Measurements from ENCODE around the gene CACNG8. TPM values are rescaled to one million over a fixed set of nuclear protein-coding genes. Genes with fewer than 3 reads are reported as not detected.
"Not testable (repeated sequence)": the region's sequence is repeated elsewhere in the genome, so short reads cannot be mapped to it uniquely, and the experiment has no call there.

The CACNG8 gene
- total and polyA plus RNA-seq, 7 donors: under 0.01 to 0.03 TPM; not detected in 5

GRCh38 chr19:53945441-53945840 is 17.3 kb upstream of the CACNG8 start:
- intact Hi-C loops (cut with DNase I): no loop called here
- Histone ChIP-seq H3K4me1 (no peaks in the 10 kb centered on the region), H3K27me3 (peaks cover 19 to 74% (median 49%) of the 10 kb centered on the region in 3 donors), H3K4me3 (no peak overlapping the region), H3K27ac (no peak overlapping the region), H3K36me3 (no peaks in the 10 kb centered on the region), H3K9me3 (peaks cover 0 to 5% (median 0%) of the 10 kb centered on the region in 4 donors)
- no peak for DNase-seq
- TF ChIP-seq EP300 (IDR thresholded peaks at IDR 0.05): no peak
- 44 to 46% methylated on average over 9 of the region's 9 CpGs for WGBS, 2 donors

DNA sequence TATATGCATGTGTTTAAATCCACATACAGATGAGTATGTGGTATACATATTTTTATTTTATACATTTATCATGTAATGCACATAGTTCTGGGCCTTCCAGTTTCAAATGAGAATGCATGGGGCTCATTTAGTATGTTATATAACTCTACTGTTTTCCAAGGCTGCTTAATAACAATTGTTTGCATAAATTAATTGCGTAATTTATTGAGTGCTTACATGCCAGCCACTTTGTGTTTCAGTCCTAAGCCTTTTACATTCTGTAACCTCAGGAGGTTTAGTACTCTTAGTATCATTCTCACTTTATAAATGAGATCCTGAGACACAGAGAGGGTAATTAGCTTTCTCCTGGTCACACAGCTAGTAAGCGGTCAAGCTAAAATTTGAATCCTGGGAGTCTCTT is 16.7 kb upstream of the CACNG8 start:
- H3K27me3 ChIP-seq: peaks cover 19 to 75% (median 45%) of the 10 kb centered on the region in 3 donors
- intact Hi-C loops (cut with DNase I): no loop called here
- no peaks in the 10 kb centered on the region for H3K4me1 ChIP-seq
- H3K4me3 ChIP-seq: no peak overlapping the region
- no peak overlapping the region for H3K27ac ChIP-seq
- TF ChIP-seq CTCF (IDR thresholded peaks at IDR 0.05) (no peak), POLR2A (IDR thresholded peaks at IDR 0.05) (no peak), EP300 (IDR thresholded peaks at IDR 0.05) (no peak), POLR2AphosphoS5 (IDR thresholded peaks at IDR 0.05) (no peak)
- WGBS, 2 donors: 94 to 98% methylated on average over 2 of the region's 2 CpGs
- H3K9me3 ChIP-seq: peaks cover 0 to 5% (median 0%) of the 10 kb centered on the region in 4 donors
- no peaks in the 10 kb centered on the region for H3K36me3 ChIP-seq
- no peak for DNase-seq

DNA sequence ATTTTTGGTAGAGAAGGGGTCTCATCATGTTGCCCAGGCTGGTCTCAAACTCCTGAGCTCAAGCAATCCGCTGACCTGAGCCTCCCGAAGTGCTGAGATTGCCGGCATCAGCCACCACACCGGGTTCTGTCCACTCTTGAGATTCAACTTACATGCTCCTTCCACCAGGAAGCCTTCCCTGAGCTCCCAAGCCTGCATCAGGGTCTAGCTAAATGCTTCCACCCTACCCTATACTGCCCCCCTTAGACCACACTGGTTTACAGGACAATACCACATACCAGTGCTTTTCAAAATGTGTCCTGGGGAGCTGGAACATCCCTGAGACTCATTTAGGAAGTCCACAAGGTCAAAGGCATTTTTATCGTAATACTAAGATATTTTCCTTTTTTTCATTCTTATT is 15.1 kb upstream of the CACNG8 start:
- Histone ChIP-seq H3K4me1 (no peaks in the 10 kb centered on the region), H3K27ac (no peak overlapping the region), H3K27me3 (peaks cover 6 to 59% (median 30%) of the 10 kb centered on the region in 3 donors), H3K36me3 (no peaks in the 10 kb centered on the region), H3K9me3 (peaks cover 0 to under 1% (median 0%) of the 10 kb centered on the region in 4 donors), H3K4me3 (no peak overlapping the region)
- intact Hi-C loops (cut with DNase I): no loop called here
- no peak for DNase-seq
- 68 to 82% methylated on average over 5 of the region's 5 CpGs for WGBS, 2 donors
- TF ChIP-seq EP300 (IDR thresholded peaks at IDR 0.05): no peak
- no peak for TF ChIP-seq POLR2AphosphoS5 (IDR thresholded peaks at IDR 0.05)
- no peak for TF ChIP-seq CTCF (IDR thresholded peaks at IDR 0.05)
- TF ChIP-seq POLR2A (IDR thresholded peaks at IDR 0.05): no peak

DNA sequence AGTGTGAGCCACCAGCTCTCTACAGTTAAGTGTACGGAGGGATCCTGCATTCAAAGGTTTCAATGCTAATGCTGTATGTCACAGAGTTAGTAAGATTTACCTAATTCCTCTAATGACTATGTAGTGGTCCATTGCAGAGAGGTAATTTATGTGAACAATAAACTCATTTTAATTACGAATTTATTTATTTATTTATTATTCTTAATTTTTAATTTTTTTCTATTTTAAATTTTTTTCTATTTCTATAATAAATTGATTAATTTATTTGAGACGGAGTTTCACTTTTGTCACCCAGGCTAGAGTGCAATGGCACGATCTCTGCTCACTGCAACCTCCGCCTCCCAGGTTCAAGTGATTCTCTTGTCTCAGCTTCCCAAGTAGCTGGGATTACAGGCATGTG is 14.1 kb upstream of the CACNG8 start:
- intact Hi-C loops (cut with DNase I); H3K9me3 ChIP-seq; H3K4me3 ChIP-seq; H3K36me3 ChIP-seq; DNase-seq; H3K4me1 ChIP-seq; H3K27ac ChIP-seq: not testable (repeated sequence)
- peaks cover 0 to 57% (median 20%) of the 10 kb centered on the region in 3 donors for H3K27me3 ChIP-seq
- WGBS, 2 donors: 76 to 92% methylated on average over 5 of the region's 5 CpGs

GRCh38 chr19:53951436-53951835 is 11.3 kb upstream of the CACNG8 start:
- no peak overlapping the region for H3K4me3 ChIP-seq
- intact Hi-C loops (cut with DNase I): no loop called here
- no peaks in the 10 kb centered on the region for H3K4me1 ChIP-seq
- H3K36me3 ChIP-seq: no peaks in the 10 kb centered on the region
- H3K9me3 ChIP-seq: peaks cover 0 to 3% (median 0%) of the 10 kb centered on the region in 4 donors
- 39 to 54% methylated on average over 11 of the region's 11 CpGs for WGBS, 2 donors
- peaks cover 0 to 61% (median 14%) of the 10 kb centered on the region in 3 donors for H3K27me3 ChIP-seq
- TF ChIP-seq POLR2A (IDR thresholded peaks at IDR 0.05): no peak
- TF ChIP-seq CTCF (IDR thresholded peaks at IDR 0.05): no peak
- no peak for TF ChIP-seq EP300 (IDR thresholded peaks at IDR 0.05)
- no peak for TF ChIP-seq POLR2AphosphoS5 (IDR thresholded peaks at IDR 0.05)
- no peak for DNase-seq
- no peak overlapping the region for H3K27ac ChIP-seq

- intact Hi-C loops (cut with DNase I): no loop called here
- no peaks in the 10 kb centered on the region for H3K4me1 ChIP-seq
- H3K4me3 ChIP-seq: no peak overlapping the region
- no peak overlapping the region for H3K27ac ChIP-seq
- no peaks in the 10 kb centered on the region for H3K36me3 ChIP-seq
- TF ChIP-seq EP300 (IDR thresholded peaks at IDR 0.05) (no peak), POLR2A (IDR thresholded peaks at IDR 0.05) (no peak), CTCF (IDR thresholded peaks at IDR 0.05) (no peak), POLR2AphosphoS5 (IDR thresholded peaks at IDR 0.05) (no peak)
- DNase-seq: no peak
- peaks cover 0 to 3% (median 0%) of the 10 kb centered on the region in 4 donors for H3K9me3 ChIP-seq
- H3K27me3 ChIP-seq: peaks cover 2 to 66% (median 14%) of the 10 kb centered on the region in 3 donors
- 79 to 86% methylated on average over 9 of the region's 9 CpGs for WGBS, 2 donors
These were observed 10.8 kb upstream of the CACNG8 start for GRCh38 chr19:53951947-53952346.
